ENCODE data around the gene MAP7. TPM values are rescaled to one million over a fixed set of nuclear protein-coding genes. Genes with fewer than 3 reads are reported as not detected.
"Not testable (repeated sequence)": the region's sequence is repeated elsewhere in the genome, so short reads cannot be mapped to it uniquely, and the experiment has no call there.

Gene MAP7
- total and polyA plus RNA-seq, 10 donors, result 0.67 to 4.9 (median 3.0) TPM

DNA sequence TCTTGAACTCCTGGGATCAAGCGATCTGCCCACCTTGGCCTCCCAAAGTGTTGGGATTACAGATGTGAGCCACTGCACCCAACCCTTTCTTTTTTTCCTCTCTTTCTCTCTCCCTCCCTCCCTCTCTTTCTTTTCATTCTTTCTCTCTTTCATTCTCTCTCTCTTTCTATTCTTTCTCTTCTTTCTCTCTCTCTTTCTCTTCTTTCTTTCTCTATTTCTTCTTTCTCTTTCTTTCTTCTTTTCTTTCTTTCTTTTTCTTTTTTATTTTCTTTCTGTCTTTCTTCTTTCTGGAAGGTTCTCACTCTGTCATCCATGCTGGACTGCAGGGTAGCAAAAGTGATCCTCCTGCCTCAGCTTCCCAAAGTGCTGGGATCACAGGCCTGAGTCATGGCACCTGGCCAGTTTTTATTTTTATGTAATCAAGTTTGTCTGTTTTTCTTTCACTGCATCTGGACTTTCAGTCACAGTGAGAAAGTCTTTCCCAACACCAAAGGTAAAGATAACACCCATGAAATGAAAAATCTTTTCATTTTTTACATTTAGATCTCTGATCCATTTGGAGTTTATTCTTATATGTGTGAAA lies 240.4 kb downstream of the MAP7 start:
- intact Hi-C loops (cut with DNase I; ENCODE audit: low total_unique reads), result loop anchor here (10.0 kb wide), 1 partner anchor 805 kb away; no protein-coding TSS in a partner anchor
- Histone ChIP-seq H3K27ac (no peak overlapping the region), H3K27me3 (replicated peaks in 1 of 7) (no peaks in the 10 kb centered on the region), H3K4me1 (no peaks in the 10 kb centered on the region), H3K9me3 (no peaks in the 10 kb centered on the region), H3K36me3 (no peaks in the 10 kb centered on the region), H3K4me3 (no peak overlapping the region)
- no peak for DNase-seq
- 88 to 98% (median 96%) methylated on average over 1 of the region's 1 CpG for WGBS, 5 donors
- TF ChIP-seq POLR2AphosphoS5 (IDR thresholded peaks at IDR 0.05), result no peak
- TF ChIP-seq, protein P1, sequence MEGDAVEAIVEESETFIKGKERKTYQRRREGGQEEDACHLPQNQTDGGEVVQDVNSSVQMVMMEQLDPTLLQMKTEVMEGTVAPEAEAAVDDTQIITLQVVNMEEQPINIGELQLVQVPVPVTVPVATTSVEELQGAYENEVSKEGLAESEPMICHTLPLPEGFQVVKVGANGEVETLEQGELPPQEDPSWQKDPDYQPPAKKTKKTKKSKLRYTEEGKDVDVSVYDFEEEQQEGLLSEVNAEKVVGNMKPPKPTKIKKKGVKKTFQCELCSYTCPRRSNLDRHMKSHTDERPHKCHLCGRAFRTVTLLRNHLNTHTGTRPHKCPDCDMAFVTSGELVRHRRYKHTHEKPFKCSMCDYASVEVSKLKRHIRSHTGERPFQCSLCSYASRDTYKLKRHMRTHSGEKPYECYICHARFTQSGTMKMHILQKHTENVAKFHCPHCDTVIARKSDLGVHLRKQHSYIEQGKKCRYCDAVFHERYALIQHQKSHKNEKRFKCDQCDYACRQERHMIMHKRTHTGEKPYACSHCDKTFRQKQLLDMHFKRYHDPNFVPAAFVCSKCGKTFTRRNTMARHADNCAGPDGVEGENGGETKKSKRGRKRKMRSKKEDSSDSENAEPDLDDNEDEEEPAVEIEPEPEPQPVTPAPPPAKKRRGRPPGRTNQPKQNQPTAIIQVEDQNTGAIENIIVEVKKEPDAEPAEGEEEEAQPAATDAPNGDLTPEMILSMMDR (IDR thresholded peaks at IDR 0.05 in 8 of 11, conservative IDR thresholded peaks at IDR 0.05 in 3 of 11), result no peak
- TF ChIP-seq POLR2A (IDR thresholded peaks at IDR 0.05), result no peak

GRCh38 chr6:136309171-136309570 lies 241.1 kb downstream of the MAP7 start:
- 75 to 93% (median 90%) methylated on average over 3 of the region's 3 CpGs for WGBS, 5 donors
- Histone ChIP-seq H3K4me1 (no peaks in the 10 kb centered on the region), H3K36me3 (no peaks in the 10 kb centered on the region), H3K4me3 (no peak overlapping the region), H3K27me3 (replicated peaks in 1 of 7) (no peaks in the 10 kb centered on the region), H3K9me3 (no peaks in the 10 kb centered on the region), H3K27ac (no peak overlapping the region)
- no peak for DNase-seq
- TF ChIP-seq POLR2A (IDR thresholded peaks at IDR 0.05) (no peak), POLR2AphosphoS5 (IDR thresholded peaks at IDR 0.05) (no peak)
- TF ChIP-seq, protein P1 (IDR thresholded peaks at IDR 0.05 in 8 of 11, conservative IDR thresholded peaks at IDR 0.05 in 3 of 11), result no peak
- intact Hi-C loops (cut with DNase I; ENCODE audit: low total_unique reads), result no loop called here

GRCh38 chr6:136308469-136308868 lies 241.8 kb downstream of the MAP7 start:
- intact Hi-C loops (cut with DNase I; ENCODE audit: low total_unique reads); H3K4me1 ChIP-seq; H3K27ac ChIP-seq; H3K9me3 ChIP-seq; H3K27me3 ChIP-seq (replicated peaks in 1 of 7); DNase-seq; H3K4me3 ChIP-seq; H3K36me3 ChIP-seq: not testable (repeated sequence)
- WGBS, 5 donors, result 69 to 92% (median 83%) methylated on average over 1 of the region's 1 CpG

- no peaks in the 10 kb centered on the region for H3K36me3 ChIP-seq
- peaks cover 0 to 7% (median 0%) of the 10 kb centered on the region in 8 donors for H3K9me3 ChIP-seq
- intact Hi-C loops (cut with DNase I; ENCODE audit: low total_unique reads), result no loop called here
- H3K27me3 ChIP-seq (replicated peaks in 1 of 7), result no peaks in the 10 kb centered on the region
- no peaks in the 10 kb centered on the region for H3K4me1 ChIP-seq
- H3K27ac ChIP-seq, result no peak overlapping the region
- no peak overlapping the region for H3K4me3 ChIP-seq
- TF ChIP-seq, protein P1 (IDR thresholded peaks at IDR 0.05 in 8 of 11, conservative IDR thresholded peaks at IDR 0.05 in 3 of 11), result no peak
- TF ChIP-seq POLR2AphosphoS5 (IDR thresholded peaks at IDR 0.05) (no peak), POLR2A (IDR thresholded peaks at IDR 0.05) (no peak)
- no peak for DNase-seq
Observed at GRCh38 chr6:136307351-136307750, 242.9 kb downstream of the MAP7 start.

DNA sequence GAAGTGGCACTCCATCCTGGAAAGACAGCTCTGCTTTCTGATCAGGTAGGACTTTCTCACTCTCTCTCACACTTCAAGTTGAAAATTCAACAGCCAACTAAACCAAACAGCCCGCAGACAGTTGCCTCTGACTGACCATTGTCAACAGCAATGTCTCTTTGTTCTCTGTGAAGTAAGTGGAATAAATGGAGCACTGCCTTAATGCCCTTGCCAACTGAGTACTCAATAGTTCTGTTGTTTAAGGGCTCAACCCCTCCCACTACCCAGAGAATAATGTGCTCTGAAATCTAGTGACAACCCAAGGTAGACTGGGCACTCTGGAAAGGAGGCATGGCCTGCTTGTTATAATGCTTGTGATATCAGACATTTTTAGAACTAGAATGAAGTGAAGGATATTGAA lies 243.8 kb downstream of the MAP7 start:
- Histone ChIP-seq H3K27me3 (replicated peaks in 1 of 7) (no peaks in the 10 kb centered on the region), H3K4me1 (no peaks in the 10 kb centered on the region), H3K27ac (no peak overlapping the region), H3K4me3 (no peak overlapping the region), H3K9me3 (peaks cover 0 to 7% (median 0%) of the 10 kb centered on the region in 8 donors), H3K36me3 (no peaks in the 10 kb centered on the region)
- intact Hi-C loops (cut with DNase I; ENCODE audit: low total_unique reads), result no loop called here
- TF ChIP-seq, protein P1 (IDR thresholded peaks at IDR 0.05 in 8 of 11, conservative IDR thresholded peaks at IDR 0.05 in 3 of 11), result no peak
- TF ChIP-seq POLR2A (IDR thresholded peaks at IDR 0.05), result no peak
- no peak for TF ChIP-seq POLR2AphosphoS5 (IDR thresholded peaks at IDR 0.05)
- 87 to 100% (median 96%) methylated on average over 1 of the region's 1 CpG for WGBS, 5 donors
- no peak for DNase-seq
